Common myeloid progenitor, CD34-positive (primary cell): ENCODE data around the gene CCDC27.

Experiments used
- CTCF ChIA-PET: fragments of 350-600 bp; sonication (Branson Sonifier 250); formaldehyde crosslinking; loops from one replicate; lab custom pipeline; 2021; ENCODE audit warnings: antibody characterized with exemption; lab: Charles Lee
- POLR2A ChIA-PET: fragments of 350-600 bp; sonication (Branson Sonifier 250); formaldehyde crosslinking; loops from one replicate; lab custom pipeline; 2021; ENCODE audit warnings: antibody characterized with exemption; lab: Charles Lee
- DNase-seq, 3 donors: peaks; one replicate each; pipeline versions ENCODE4 v3.0.0 to v3.0.0-alpha.2; 2013
- H3K27ac ChIP-seq, 2 experiments: 1 replicate in 1 of 2; 2 replicates in 1 of 2; pipeline ENCODE4 v1.7.0; 2013; ENCODE audit warnings: inconsistent platforms in 2 of 2, low read length in 2 of 2, mild to moderate bottlenecking in 2 of 2, low read depth in 1 of 2, moderate library complexity in 1 of 2; ENCODE audit not compliant: severe bottlenecking in 2 of 2, insufficient read depth in 1 of 2, poor library complexity in 1 of 2
- H3K27me3 ChIP-seq, 5 experiments: replicated peaks in 2 of 5; 1 replicate in 3 of 5; 2 replicates in 2 of 5; pipeline versions ENCODE4 v1.6.1 to v1.7.0; 2013; ENCODE audit warnings: low read length in 4 of 5, mild to moderate bottlenecking in 2 of 5, moderate library complexity in 2 of 5, inconsistent platforms in 1 of 5; ENCODE audit not compliant: insufficient read depth in 5 of 5, control insufficient read depth in 4 of 5
- H3K36me3 ChIP-seq, 4 experiments: 1 replicate in 2 of 4; 2 replicates in 2 of 4; pipeline versions ENCODE4 v1.6.1 to v1.7.0; 2013; ENCODE audit warnings: low read length in 3 of 4, control low read depth in 1 of 4, mild to moderate bottlenecking in 1 of 4; ENCODE audit not compliant: control insufficient read depth in 4 of 4, insufficient read depth in 4 of 4
- H3K4me1 ChIP-seq, 4 experiments: 1 replicate in 3 of 4; 2 replicates in 1 of 4; pipeline versions ENCODE4 v1.6.1 to v1.7.1; 2013; ENCODE audit warnings: low read length in 3 of 4, mild to moderate bottlenecking in 3 of 4, control low read depth in 1 of 4, inconsistent platforms in 1 of 4, moderate library complexity in 1 of 4; ENCODE audit not compliant: control insufficient read depth in 4 of 4, insufficient read depth in 4 of 4; ENCODE audit errors: control extremely low read depth in 1 of 4
- H3K4me3 ChIP-seq, 7 experiments: 1 replicate in 4 of 7; 2 replicates in 3 of 7; pipeline versions ENCODE4 v1.5.1 to v1.7.0; 2013; ENCODE audit warnings: mild to moderate bottlenecking in 7 of 7, low read length in 6 of 7, moderate library complexity in 6 of 7, inconsistent platforms in 2 of 7, low read depth in 2 of 7, control low read depth in 1 of 7; ENCODE audit not compliant: insufficient read depth in 4 of 7, control insufficient read depth in 1 of 7; ENCODE audit errors: extremely low read depth in 1 of 7
- H3K9me3 ChIP-seq, 5 experiments: 1 replicate in 4 of 5; 2 replicates in 1 of 5; pipeline versions ENCODE4 v1.6.1 to v1.7.1; 2013; ENCODE audit warnings: low read length in 4 of 5, mild to moderate bottlenecking in 2 of 5, inconsistent platforms in 1 of 5, low read depth in 1 of 5, moderate library complexity in 1 of 5; ENCODE audit not compliant: control insufficient read depth in 4 of 5, insufficient read depth in 2 of 5; ENCODE audit errors: control extremely low read depth in 1 of 5
- WGBS: methylation state at CpG from one replicate; pipeline ENCODE4 v1.1.5; 2013; ENCODE audit not compliant: insufficient coverage; 5-methylcytosine and 5-hydroxymethylcytosine counted together

CCDC27 gene

DNA sequence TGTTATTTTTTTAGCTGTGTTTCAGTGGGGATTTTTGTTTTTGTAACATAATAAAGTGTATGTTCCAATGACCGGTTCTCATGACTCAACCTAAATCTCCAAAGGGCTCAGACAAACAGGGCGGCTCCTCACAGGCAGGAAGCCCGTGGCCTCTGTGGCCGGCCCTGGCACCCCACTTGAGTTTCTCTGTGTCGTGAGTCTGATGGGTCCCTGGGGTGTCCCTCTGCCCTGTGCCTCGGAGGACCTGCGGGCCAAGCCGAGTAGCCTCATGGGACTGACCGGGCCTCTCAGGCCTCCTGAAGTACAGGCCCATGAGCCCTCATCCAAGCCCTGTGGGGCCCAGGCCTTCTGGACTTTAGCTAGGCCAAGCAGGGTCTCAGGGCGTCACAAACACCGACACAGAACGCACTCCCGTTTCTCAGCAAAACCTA lies 16.1 kb upstream of the CCDC27 start:
- WGBS: 94% methylated on average over 13 of the region's 13 CpGs
- H3K4me1 ChIP-seq: no peaks in the 10 kb centered on the region
- DNase-seq: no peak
- peaks cover 3 to 50% (median 37%) of the 10 kb centered on the region in 4 experiments for H3K36me3 ChIP-seq
- CTCF ChIA-PET: interaction anchor here (1.2 kb wide), 1 partner anchor 9 kb away, joined by 4 read pairs; no protein-coding TSS in a partner anchor
- H3K27ac ChIP-seq: no peak overlapping the region
- no peaks in the 10 kb centered on the region for H3K9me3 ChIP-seq
- H3K27me3 ChIP-seq: peaks cover 0 to 19% (median 0%) of the 10 kb centered on the region in 5 experiments
- H3K4me3 ChIP-seq: no peak overlapping the region
- POLR2A ChIA-PET: no interaction called here

DNA sequence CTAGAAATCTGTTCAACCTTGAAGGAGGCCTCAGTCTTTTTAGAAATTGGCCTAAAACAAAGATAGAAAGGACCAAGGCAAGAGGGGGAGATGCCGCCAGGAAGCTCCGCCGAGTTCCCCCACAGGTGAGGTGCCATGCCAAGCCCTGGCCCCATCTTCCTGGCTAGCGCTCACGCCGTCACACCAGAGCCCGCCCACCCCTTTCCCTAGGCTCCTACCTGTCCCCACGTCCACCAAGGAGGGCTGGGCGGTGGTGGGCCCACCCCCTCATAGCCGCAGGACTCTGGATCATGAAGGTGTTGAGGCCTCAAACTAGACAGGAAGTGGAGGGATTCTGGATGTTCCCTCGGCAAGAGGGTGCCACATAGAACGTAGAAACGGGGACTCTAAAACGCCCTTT lies 15.5 kb upstream of the CCDC27 start:
- Histone ChIP-seq H3K4me3 (no peak overlapping the region), H3K27ac (no peak overlapping the region), H3K4me1 (no peaks in the 10 kb centered on the region), H3K36me3 (peaks cover 3 to 56% (median 38%) of the 10 kb centered on the region in 4 experiments), H3K9me3 (no peaks in the 10 kb centered on the region), H3K27me3 (peaks cover 0 to 14% (median 0%) of the 10 kb centered on the region in 5 experiments)
- ChIA-PET POLR2A (no interaction called here), CTCF (interaction anchor here (1.2 kb wide), 1 partner anchor 10 kb away, joined by 4 read pairs; no protein-coding TSS in a partner anchor)
- WGBS: 92% methylated on average over 7 of the region's 14 CpGs
- no peak for DNase-seq

DNA sequence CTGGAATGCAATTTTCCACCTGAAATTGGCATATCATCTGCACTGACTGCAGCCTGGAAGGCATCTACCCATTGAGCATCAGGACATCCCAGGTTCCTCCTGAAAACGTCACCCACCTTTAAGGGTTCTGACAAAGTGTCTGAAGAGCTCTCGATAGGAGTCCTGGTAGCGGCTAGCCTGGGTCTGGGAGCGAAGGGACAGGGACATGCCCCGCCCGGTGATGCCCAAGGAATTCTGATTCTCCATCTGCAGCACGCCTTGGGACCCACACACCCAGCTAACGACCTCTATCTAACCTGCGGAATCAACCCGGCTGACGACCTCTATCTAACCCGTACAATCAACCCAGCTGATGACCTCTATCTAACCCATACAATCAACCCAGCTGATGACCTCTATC lies 13.3 kb upstream of the CCDC27 start:
- no peak for DNase-seq
- Histone ChIP-seq H3K27ac (no peak overlapping the region), H3K4me3 (no peak overlapping the region), H3K4me1 (no peaks in the 10 kb centered on the region), H3K27me3 (no peaks in the 10 kb centered on the region), H3K9me3 (no peaks in the 10 kb centered on the region), H3K36me3 (peaks cover 3 to 70% (median 53%) of the 10 kb centered on the region in 4 experiments)
- ChIA-PET POLR2A (interaction anchor here (1.0 kb wide), 1 partner anchor 8 kb away, joined by 3 read pairs; no protein-coding TSS in a partner anchor), CTCF (no interaction called here)
- 97% methylated on average over 12 of the region's 12 CpGs for WGBS

DNA sequence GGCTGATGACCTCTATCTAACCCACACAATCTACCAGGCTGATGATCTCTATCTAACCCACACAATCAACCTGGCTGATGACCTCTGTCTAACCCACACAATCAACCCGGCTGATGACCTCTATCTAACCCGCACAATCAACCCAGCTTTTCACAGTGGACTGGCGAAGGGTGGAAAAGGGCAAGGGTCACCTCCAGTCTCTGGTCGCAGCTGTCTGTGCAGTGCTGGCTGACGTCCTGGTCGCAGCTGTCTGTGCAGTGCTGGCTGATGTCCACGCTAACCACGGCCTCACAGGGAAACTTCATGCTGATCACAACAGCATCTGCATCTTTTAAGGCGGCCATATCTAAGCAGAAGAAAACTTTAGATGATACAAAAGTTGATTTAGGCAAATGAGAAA lies 12.2 kb upstream of the CCDC27 start:
- DNase-seq: no peak
- Histone ChIP-seq H3K4me1 (no peaks in the 10 kb centered on the region), H3K27me3 (no peaks in the 10 kb centered on the region), H3K27ac (no peak overlapping the region), H3K4me3 (no peak overlapping the region), H3K36me3 (peaks cover 3 to 72% (median 53%) of the 10 kb centered on the region in 4 experiments), H3K9me3 (no peaks in the 10 kb centered on the region)
- ChIA-PET CTCF (no interaction called here), POLR2A (no interaction called here)
- 100% methylated on average over 7 of the region's 9 CpGs for WGBS

DNA sequence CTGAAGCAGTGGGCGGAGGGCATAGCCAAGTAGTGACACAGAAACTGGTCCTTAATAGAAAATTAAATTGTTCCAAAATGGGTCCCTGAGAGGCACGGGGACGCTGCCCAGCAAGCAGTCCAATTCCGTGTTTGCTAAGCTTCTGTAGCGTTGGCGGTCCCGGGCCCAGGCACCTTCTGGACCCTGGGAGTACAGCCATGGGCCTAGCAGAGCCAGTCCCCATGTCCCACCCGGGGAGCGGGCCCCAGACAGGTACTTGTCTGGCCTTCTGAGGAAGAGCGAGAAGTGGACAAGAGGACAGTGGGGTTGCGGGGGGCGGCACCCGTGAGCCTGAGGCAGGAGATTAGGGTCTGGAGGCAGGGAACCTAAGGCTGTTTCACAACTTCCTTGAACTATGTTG lies 11.5 kb upstream of the CCDC27 start:
- ChIA-PET POLR2A (no interaction called here), CTCF (no interaction called here)
- DNase-seq: no peak
- Histone ChIP-seq H3K9me3 (no peaks in the 10 kb centered on the region), H3K4me3 (no peak overlapping the region), H3K27ac (no peak overlapping the region), H3K36me3 (peaks cover 3 to 68% (median 53%) of the 10 kb centered on the region in 4 experiments), H3K4me1 (peaks cover 0 to 4% (median 1%) of the 10 kb centered on the region in 4 experiments), H3K27me3 (no peaks in the 10 kb centered on the region)
- WGBS: 93% methylated on average over 10 of the region's 13 CpGs

DNA sequence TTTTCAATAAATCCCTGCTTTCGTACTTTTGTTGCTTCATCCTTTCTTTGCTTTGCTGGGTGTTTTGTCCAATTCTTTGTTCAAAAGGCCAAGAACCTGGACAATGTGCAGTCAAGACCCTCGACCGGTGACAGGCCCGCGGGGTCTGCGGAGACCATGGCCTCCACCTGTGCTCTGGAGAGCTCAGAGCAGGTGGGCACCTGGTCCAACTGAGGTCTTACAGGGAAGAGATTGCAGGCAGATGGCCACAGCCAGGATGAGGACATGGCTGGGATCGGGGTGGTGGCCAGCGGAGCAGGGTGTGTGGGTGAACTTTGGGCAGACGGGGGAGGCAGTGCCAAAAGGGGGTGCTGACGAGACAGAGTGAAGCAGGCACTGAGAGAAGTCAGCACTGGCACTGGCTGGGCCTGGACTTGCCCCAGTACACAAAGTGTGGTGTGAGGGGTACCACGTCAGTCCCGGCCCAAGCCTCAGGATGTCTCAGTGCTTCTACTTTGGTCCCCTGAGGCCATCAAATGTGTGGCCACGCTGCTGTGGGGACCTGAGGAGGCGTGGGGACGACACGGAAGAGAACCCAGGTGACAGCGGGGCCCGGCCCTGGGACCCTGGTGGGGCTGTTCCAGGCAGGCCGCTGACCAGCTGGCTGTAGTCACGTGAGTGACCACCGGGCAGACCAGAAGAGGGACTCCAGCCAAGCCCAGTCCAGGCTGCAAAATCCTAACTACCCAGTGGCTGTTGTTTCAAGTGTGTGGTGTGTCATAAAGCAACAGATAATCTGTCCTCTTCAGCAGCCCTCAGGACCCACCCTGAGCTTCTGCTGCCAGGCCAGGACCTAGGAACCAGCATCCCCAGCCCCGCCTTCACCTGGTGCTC lies 10.4 kb upstream of the CCDC27 start:
- WGBS: 98% methylated on average over 22 of the region's 22 CpGs
- ChIA-PET POLR2A (no interaction called here), CTCF (no interaction called here)

More for the DNA sequence above, 10.4 kb upstream of the CCDC27 start:
- H3K4me3 ChIP-seq: no peak overlapping the region
- DNase-seq: no peak
- H3K9me3 ChIP-seq: no peaks in the 10 kb centered on the region
- H3K4me1 ChIP-seq: peaks cover 0 to 15% (median 11%) of the 10 kb centered on the region in 4 experiments
- no peak overlapping the region for H3K27ac ChIP-seq
- H3K27me3 ChIP-seq: no peaks in the 10 kb centered on the region
- peaks cover 3 to 58% (median 44%) of the 10 kb centered on the region in 4 experiments for H3K36me3 ChIP-seq
